Dedifferentiated amniotic fluid mesenchymal stem cell (primary cell): ENCODE results near the gene UNC13D.
"Not testable (repeated sequence)": the region's sequence is repeated elsewhere in the genome, so short reads cannot be mapped to it uniquely, and the experiment has no call there.

Experiments used
- DNase-seq: peaks from one replicate; pipeline ENCODE4 v3.0.0-alpha.2; 2016; ENCODE audit errors: extremely low spot score

UNC13D gene

GRCh38 chr17:75874323-75875181, 30.3 kb upstream of the UNC13D start:
- no peak for DNase-seq

DNA sequence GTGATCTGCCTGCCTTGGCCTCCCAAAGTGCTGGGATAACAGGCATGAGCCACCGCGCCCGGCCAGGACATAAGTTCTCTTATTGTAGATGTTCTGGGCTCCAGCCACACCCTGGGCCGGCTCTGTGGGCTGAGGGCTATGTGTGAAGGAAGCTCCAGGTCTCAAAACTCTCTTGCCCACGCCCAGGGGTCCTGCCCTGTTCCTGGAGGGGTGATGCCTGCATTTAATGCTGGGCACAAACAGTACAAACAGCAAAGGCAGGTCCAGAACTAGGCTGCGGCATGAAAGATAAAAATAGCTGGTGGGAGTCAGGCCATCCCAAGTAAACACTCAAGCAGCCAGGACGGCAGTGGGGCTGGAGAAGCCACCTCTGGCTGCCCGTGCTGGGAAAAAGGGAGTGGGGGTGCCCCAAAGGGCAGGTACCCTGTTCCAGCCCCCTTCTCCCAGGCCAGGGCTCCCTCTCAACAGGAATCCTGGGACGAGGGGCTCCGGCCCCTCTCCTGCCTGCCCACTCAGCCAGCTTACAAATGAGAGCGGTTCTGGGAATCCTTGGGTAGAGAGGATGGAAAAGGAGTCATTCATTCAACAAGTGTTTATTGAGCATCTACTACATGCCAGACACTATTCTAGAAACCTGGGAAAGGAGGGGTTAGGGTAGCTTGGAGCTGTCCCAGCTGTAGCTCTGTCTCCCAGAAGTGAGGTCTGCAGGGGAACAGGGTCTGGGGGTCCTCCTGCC, 29.6 kb upstream of the UNC13D start:
- DNase-seq, result no peak

GRCh38 chr17:75872434-75873351, 28.5 kb upstream of the UNC13D start:
- DNase-seq, result peak; percentile 86

DNA sequence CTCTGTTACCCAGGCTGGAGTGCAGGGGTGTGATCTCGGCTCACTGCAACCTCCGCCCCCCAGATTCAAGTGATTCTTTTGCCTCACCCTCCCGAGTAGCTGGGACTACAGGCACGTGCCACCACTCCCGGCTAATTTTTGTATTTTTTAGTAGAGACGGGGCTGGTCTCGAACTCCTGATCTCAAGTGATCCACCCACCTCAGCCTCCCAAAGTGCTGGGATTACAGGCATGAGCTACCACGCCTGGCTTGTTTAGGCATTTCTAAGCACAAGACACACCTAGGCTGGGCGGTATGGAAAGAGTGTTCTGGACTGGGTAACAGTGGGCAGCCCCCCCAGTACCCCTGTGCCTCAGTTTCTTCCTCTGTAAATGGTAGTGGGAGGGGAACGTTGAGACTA, 26.0 kb upstream of the UNC13D start:
- DNase-seq, result not testable (repeated sequence)

GRCh38 chr17:75869282-75870141, 25.3 kb upstream of the UNC13D start:
- DNase-seq, result peak; percentile 28

DNA sequence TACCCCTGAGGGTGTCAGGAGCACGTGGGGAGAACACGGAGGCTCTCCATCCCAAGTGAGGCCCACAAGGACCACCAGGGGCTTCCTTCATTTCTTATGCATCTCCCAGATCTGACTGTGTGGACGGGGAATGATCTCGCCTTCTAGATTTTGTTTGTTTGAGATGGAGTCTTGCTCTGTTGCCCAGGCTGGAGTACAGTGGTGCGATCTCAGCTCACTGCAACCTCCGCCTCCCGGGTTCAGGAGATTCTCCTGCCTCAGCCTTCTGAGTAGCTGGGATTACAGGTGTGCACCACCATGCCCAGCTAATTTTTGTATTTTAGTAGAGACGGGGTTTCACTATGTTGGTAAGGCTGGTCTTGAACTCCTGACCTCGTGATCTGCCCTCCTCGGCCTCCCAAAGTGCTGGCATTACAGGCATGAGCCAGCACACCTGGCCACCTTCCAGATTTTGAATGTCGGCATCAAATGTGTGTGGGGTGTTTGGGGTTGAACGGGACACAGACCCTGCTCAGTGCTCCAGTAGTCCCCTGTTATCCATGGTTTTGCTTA, 24.6 kb upstream of the UNC13D start:
- DNase-seq, result not testable (repeated sequence)

GRCh38 chr17:75865404-75866188, 21.4 kb upstream of the UNC13D start:
- not testable (repeated sequence) for DNase-seq

- not testable (repeated sequence) for DNase-seq
Observed at GRCh38 chr17:75864887-75865286, 20.7 kb upstream of the UNC13D start.

DNA sequence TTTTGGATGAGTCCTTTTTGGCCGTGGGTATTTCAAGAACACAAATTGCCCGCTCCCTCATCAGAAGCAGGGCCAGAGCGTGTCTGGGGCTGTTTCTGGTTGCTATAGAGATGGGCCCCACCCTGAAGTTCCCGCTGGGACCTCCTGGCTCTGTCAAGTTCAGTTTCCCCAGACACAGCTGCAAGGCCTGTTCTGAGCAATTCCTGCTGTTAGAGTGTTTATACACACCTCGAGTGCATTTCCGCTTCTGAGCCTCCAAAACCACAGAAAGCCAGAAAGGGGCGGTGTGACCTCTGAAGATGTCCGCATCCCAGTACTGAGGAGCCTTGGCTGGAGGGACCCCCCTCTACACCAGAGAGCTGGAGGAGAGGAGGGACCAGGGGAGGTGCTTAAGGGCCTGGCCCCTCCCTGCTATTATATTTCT, 20.3 kb upstream of the UNC13D start:
- peak; percentile 44 for DNase-seq

DNA sequence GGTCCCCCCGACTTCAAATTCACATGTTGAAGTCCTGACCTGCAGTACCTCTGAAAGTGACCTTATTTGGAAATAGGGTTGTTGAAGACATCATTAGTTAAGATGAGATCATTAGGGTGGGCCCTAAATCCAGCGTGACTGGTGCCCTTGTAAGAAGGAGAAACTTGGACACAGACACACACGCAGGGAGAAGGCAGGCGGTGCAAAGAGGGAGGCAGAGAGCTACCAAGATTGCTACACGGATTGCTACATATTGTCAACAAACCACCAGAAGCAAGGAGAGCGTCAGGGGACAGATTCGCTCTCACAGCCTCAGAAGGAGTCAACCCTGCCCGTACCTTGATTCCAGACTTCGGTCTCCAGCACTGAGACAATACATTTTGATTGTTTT, 17.7 kb upstream of the UNC13D start:
- no peak for DNase-seq

- DNase-seq, result not testable (repeated sequence)
Observed at GRCh38 chr17:75859358-75859757, 15.2 kb upstream of the UNC13D start.

GRCh38 chr17:75856062-75856756, 12.0 kb upstream of the UNC13D start:
- no peak for DNase-seq

DNA sequence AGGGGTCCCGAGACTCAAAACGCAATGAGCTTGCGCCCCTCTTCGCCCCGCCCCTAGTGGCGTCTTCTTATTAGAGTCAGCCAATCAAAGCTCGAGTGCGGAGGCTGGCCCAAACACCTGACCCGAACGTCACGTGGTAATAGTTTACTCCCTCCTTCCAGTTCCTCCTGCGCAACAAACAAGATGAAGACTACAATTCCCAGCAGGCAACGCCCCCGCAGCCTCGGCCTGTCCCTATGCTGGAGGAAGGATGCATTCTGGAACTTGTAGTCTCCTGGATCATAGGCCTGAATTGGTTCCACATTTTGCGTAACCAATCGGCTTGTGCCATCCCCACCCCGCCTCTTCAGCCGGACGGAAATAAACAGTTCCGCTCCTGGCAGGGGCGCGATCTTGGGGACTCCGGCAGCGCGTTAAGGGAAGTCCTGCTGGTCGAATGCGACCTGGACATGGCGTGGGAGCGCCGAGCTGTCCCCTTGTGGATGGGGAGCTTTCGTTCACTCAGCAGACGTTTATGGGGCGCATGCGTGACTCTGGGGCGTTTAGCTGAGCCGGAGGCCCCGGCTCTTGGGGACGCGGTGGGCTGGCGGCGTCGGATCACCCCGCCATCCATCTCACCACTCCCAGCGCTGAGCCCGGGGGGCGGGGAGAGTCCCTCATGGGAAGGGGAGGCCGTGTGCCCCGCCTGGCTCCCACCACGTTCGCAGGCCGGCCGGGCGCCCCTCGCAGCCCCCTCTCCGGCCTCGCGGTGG, 11.3 kb upstream of the UNC13D start, which contains the start of gene WBP2:
TSS of gene WBP2 (minus strand) at position 26 of the 752 bp plus-strand sequence. CDS start 38 bp downstream, outside the sequence.
- DNase-seq, result peak; percentile 100

DNA sequence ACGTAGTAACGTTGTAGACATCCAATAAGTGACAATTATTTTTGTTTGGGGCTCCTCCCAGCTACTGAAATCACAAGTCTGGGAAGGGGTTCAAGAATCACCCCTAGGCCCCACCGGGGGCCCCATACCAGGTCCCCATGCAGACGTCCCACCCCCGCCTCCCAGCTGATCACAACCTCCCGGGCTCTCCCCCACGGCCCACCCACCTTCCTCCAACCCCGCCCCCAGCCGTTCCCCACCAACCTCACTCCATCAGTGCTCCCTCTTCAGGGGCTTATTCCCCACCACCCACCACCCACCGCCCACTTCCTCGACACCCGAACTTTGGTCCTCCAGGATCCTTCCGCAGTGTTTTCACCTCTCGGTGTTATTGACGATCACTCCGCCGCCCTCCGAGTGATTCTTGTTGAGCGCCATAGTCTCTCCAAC, 10.7 kb upstream of the UNC13D start:
- no peak for DNase-seq

DNA sequence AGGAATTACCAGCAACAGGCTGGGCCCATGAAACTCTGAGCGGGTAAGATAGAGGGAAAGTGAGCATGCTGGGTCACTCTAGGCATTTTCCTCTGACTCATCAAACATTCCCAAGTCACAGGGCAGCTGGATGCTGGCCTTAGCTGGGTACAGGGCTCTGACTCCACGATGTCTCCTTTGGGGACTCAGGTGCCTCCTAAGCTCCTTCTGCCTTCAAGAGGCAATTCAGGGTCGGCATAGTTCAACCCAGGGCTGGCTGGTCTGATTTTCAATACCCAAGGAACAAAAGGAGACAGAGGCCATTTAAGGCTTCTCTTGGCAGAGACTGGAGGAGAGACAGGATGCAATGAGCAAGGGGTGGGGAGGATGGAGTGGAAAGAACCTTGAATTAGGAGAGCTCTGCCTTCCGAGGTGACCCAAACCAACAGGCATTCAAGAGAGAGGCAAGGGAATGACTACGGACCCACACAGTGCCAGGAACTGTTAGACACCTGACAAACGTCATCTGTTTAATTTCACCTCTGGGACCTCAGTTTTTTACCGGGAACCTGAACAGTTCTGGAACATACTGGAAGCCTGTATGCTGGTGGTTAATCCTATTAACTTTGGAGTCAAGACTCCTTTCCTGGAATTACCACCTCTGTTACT, 10.0 kb upstream of the UNC13D start:
- no peak for DNase-seq

DNA sequence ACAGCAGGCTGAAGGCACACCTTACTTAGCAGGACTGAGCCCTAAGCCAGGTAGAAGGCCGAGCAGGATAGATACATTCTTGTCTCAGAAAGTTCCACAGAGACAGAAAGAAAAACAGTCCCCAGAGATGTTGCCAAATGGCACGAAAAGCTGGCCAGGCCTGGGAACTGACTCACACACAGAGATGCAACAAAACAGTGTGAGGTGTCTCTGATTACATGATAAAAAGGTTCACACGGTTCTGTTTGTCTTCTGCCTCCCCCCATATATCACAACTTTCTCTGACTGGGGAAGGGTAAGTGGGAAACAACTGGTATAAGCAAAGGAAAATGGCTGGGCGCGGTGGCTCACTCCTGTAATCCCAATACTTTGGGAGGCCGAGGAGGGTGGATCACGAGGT, 9.2 kb upstream of the UNC13D start:
- no peak for DNase-seq

GRCh38 chr17:75851693-75851991, 7.4 kb upstream of the UNC13D start:
- not testable (repeated sequence) for DNase-seq
